IPS-20b (cell line): Measurements from ENCODE around the gene ALOX15B.

Source experiments
- H3K27ac ChIP-seq: one replicate; pipeline ENCODE4 v1.5.1; 2013; ENCODE audit warnings: low read length
- H3K27me3 ChIP-seq: 2 replicates; pipeline ENCODE4 v1.6.1; 2013; ENCODE audit warnings: mild to moderate bottlenecking, low read length, inconsistent platforms; ENCODE audit not compliant: insufficient read depth
- H3K36me3 ChIP-seq: 2 replicates; pipeline ENCODE4 v1.6.1; 2013; ENCODE audit warnings: low read depth, mild to moderate bottlenecking, inconsistent platforms, low read length, moderate library complexity; ENCODE audit not compliant: insufficient read depth
- H3K4me1 ChIP-seq: 2 replicates; pipeline ENCODE4 v1.6.1; 2013; ENCODE audit warnings: mild to moderate bottlenecking, control low read depth, inconsistent platforms, low read length, moderate library complexity; ENCODE audit not compliant: insufficient read depth
- H3K4me3 ChIP-seq: 2 replicates; pipeline ENCODE4 v1.5.1; 2013; ENCODE audit warnings: mild to moderate bottlenecking, low read length, inconsistent platforms
- H3K9ac ChIP-seq: 2 replicates; pipeline ENCODE4 v1.6.1; 2013; ENCODE audit warnings: low read depth, mild to moderate bottlenecking, inconsistent platforms, low read length, moderate library complexity
- H3K9me3 ChIP-seq: 2 replicates; pipeline ENCODE4 v1.6.1; 2013; ENCODE audit warnings: mild to moderate bottlenecking, low read depth, low read length, inconsistent platforms; ENCODE audit not compliant: insufficient read depth

The ALOX15B gene

GRCh38 chr17:8046929-8047768 lies 8.3 kb downstream of the ALOX15B start:
- no peaks in the 10 kb centered on the region for H3K36me3 ChIP-seq
- no peak overlapping the region for H3K4me3 ChIP-seq
- peaks cover 27% of the 10 kb centered on the region for H3K27me3 ChIP-seq
- H3K27ac ChIP-seq: no peak overlapping the region
- H3K9me3 ChIP-seq: no peaks in the 10 kb centered on the region
- H3K4me1 ChIP-seq: no peaks in the 10 kb centered on the region
- no peak overlapping the region for H3K9ac ChIP-seq

- Histone ChIP-seq H3K9ac (no peak overlapping the region), H3K36me3 (no peaks in the 10 kb centered on the region), H3K4me3 (no peak overlapping the region), H3K9me3 (no peaks in the 10 kb centered on the region), H3K4me1 (no peaks in the 10 kb centered on the region), H3K27ac (no peak overlapping the region), H3K27me3 (peaks cover 27% of the 10 kb centered on the region)
Observed at GRCh38 chr17:8047769-8048110, 8.9 kb downstream of the ALOX15B start.

GRCh38 chr17:8048236-8048635 lies 9.4 kb downstream of the ALOX15B start:
- no peak overlapping the region for H3K4me3 ChIP-seq
- H3K36me3 ChIP-seq: no peaks in the 10 kb centered on the region
- no peak overlapping the region for H3K9ac ChIP-seq
- no peak overlapping the region for H3K27ac ChIP-seq
- no peaks in the 10 kb centered on the region for H3K4me1 ChIP-seq
- H3K9me3 ChIP-seq: no peaks in the 10 kb centered on the region
- peaks cover 27% of the 10 kb centered on the region for H3K27me3 ChIP-seq

- Histone ChIP-seq H3K36me3 (no peaks in the 10 kb centered on the region), H3K9me3 (no peaks in the 10 kb centered on the region), H3K9ac (no peak overlapping the region), H3K4me3 (no peak overlapping the region), H3K27me3 (peaks cover 27% of the 10 kb centered on the region), H3K4me1 (no peaks in the 10 kb centered on the region), H3K27ac (no peak overlapping the region)
Observed at GRCh38 chr17:8048736-8049135, 9.9 kb downstream of the ALOX15B start.

- no peak overlapping the region for H3K9ac ChIP-seq
- H3K4me3 ChIP-seq: no peak overlapping the region
- no peaks in the 10 kb centered on the region for H3K36me3 ChIP-seq
- H3K27ac ChIP-seq: no peak overlapping the region
- H3K27me3 ChIP-seq: peaks cover 17% of the 10 kb centered on the region
- no peaks in the 10 kb centered on the region for H3K9me3 ChIP-seq
- no peaks in the 10 kb centered on the region for H3K4me1 ChIP-seq
Observed at GRCh38 chr17:8051831-8052230, 13.0 kb downstream of the ALOX15B start.

GRCh38 chr17:8052256-8053252 lies 13.7 kb downstream of the ALOX15B start:
- H3K9ac ChIP-seq: no peak overlapping the region
- no peak overlapping the region for H3K27ac ChIP-seq
- H3K9me3 ChIP-seq: no peaks in the 10 kb centered on the region
- H3K27me3 ChIP-seq: peaks cover 22% of the 10 kb centered on the region
- H3K4me3 ChIP-seq: no peak overlapping the region
- no peaks in the 10 kb centered on the region for H3K4me1 ChIP-seq
- H3K36me3 ChIP-seq: no peaks in the 10 kb centered on the region

- no peak overlapping the region for H3K9ac ChIP-seq
- peaks cover 27% of the 10 kb centered on the region for H3K27me3 ChIP-seq
- no peaks in the 10 kb centered on the region for H3K36me3 ChIP-seq
- no peaks in the 10 kb centered on the region for H3K9me3 ChIP-seq
- H3K27ac ChIP-seq: no peak overlapping the region
- H3K4me3 ChIP-seq: no peak overlapping the region
- H3K4me1 ChIP-seq: no peaks in the 10 kb centered on the region
Observed at GRCh38 chr17:8053600-8053999, 14.7 kb downstream of the ALOX15B start.

GRCh38 chr17:8055851-8056231 lies 17.0 kb downstream of the ALOX15B start:
- peaks cover 45% of the 10 kb centered on the region for H3K27me3 ChIP-seq
- no peaks in the 10 kb centered on the region for H3K9me3 ChIP-seq
- H3K4me3 ChIP-seq: no peak overlapping the region
- H3K36me3 ChIP-seq: no peaks in the 10 kb centered on the region
- no peak overlapping the region for H3K9ac ChIP-seq
- H3K4me1 ChIP-seq: peaks cover under 1% of the 10 kb centered on the region; the same call in 1 of the 2 replicates
- no peak overlapping the region for H3K27ac ChIP-seq

GRCh38 chr17:8056232-8056975 lies 17.5 kb downstream of the ALOX15B start:
- Histone ChIP-seq H3K36me3 (no peaks in the 10 kb centered on the region), H3K27me3 (peaks cover 49% of the 10 kb centered on the region), H3K27ac (no peak overlapping the region), H3K4me3 (no peak overlapping the region), H3K4me1 (peaks cover 6% of the 10 kb centered on the region; the same call in 1 of the 2 replicates), H3K9me3 (no peaks in the 10 kb centered on the region), H3K9ac (no peak overlapping the region)

- H3K27me3 ChIP-seq: peaks cover 53% of the 10 kb centered on the region
- H3K27ac ChIP-seq: no peak overlapping the region
- H3K36me3 ChIP-seq: no peaks in the 10 kb centered on the region
- H3K4me3 ChIP-seq: no peak overlapping the region
- H3K4me1 ChIP-seq: peaks cover 10% of the 10 kb centered on the region; the same call in 1 of the 2 replicates
- no peaks in the 10 kb centered on the region for H3K9me3 ChIP-seq
- H3K9ac ChIP-seq: no peak overlapping the region
Observed at GRCh38 chr17:8056976-8057625, 18.2 kb downstream of the ALOX15B start.

- H3K4me3 ChIP-seq: no peak overlapping the region
- H3K9me3 ChIP-seq: no peaks in the 10 kb centered on the region
- no peaks in the 10 kb centered on the region for H3K36me3 ChIP-seq
- H3K4me1 ChIP-seq: peaks cover 15% of the 10 kb centered on the region; the same call in 1 of the 2 replicates
- H3K27me3 ChIP-seq: peaks cover 59% of the 10 kb centered on the region
- no peak overlapping the region for H3K27ac ChIP-seq
- H3K9ac ChIP-seq: no peak overlapping the region
Observed at GRCh38 chr17:8057691-8058114, 18.8 kb downstream of the ALOX15B start.
